DND-41 (cell line): Measurements from ENCODE around the gene SH3BGR.

Experiments
- CTCF ChIP-seq: IDR thresholded peaks from 2 replicates; pipeline ENCODE4 v1.5.1; 2012; ENCODE audit warnings: borderline replicate concordance, low read length, moderate library complexity, mild to moderate bottlenecking; ENCODE audit not compliant: poor library complexity, severe bottlenecking; ENCODE audit errors: extremely low read depth
- EZH2 ChIP-seq: IDR thresholded peaks from 3 replicates; pipeline ENCODE4 v1.6.1; 2012; ENCODE audit warnings: borderline replicate concordance, low read depth, mild to moderate bottlenecking, moderate library complexity, low read length, inconsistent platforms; ENCODE audit not compliant: severe bottlenecking

- no peak for TF ChIP-seq CTCF
- TF ChIP-seq EZH2, result no peak
Measured at GRCh38 chr21:39481886-39482285, 30.1 kb downstream of the SH3BGR start.
